GM18505 (cell line): ENCODE results near the gene PPP2R2B.

Source experiments
- ATAC-seq: cut with Tn5 transposase; IDR thresholded peaks from one replicate; pipeline ENCODE4 v1.9.1; 2021; ENCODE audit not compliant: unreplicated experiment
- POLR2A ChIP-seq: IDR thresholded peaks from 4 replicates; pipeline ENCODE4 v1.6.1; 2011; ENCODE audit warnings: borderline replicate concordance; ENCODE audit not compliant: insufficient read depth, insufficient read length; ENCODE audit errors: extremely low read depth

The PPP2R2B gene

DNA sequence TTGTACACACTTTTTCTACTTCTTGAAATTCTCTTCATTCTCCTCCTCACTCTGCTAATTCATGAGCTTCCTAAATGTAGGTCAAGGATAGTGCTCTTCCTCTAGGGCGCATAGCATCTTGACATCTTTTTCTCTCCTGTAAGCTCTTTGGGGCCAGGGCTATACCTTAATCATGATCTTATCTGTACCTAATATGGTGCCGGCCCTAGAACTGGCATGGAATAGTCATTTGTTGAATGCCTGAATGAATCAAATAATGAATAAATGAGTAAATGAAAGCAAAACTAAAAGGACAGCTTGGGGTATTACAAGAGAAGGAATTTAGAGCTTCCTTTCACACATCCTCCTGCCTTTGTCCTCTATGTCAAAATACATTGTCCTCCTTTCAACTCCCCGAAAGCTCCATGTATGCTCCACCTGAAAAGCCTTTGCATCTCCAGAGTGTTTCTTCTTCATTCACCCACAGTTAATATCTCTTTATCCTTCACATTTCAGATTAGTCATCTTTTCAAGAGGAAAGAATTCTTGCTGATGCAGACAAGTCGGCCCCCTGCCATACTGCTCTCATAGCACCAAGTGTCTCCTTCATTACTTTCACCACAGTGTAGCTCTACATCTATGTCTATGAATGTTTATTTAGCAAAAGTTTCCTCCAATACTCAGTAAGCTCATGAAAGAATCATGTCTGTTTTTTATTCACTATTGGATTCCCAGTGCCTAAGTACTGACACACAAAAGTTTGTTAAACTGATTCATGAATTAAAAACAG is 16.4 kb upstream of the PPP2R2B start:
- TF ChIP-seq POLR2A: no peak
- no peak for ATAC-seq

DNA sequence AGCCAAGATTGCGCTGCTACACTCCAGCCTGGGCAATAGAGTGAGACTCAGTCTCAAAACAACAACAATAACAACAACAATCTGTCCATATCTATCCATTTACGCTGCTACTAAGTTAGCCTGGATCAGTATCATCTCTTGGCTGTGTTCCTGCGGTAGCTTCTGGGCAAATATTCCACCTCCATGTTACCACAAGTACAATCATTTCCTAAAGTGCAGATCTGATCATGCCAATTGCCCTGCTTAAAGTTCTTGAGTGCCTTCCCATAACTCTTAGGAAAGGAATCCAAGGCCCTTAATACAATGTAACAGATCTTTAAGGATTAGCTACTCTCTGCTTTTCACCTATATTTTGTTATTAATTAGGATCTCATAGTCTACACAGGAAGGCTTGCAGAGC is 15.4 kb upstream of the PPP2R2B start:
- TF ChIP-seq POLR2A: no peak
- no peak for ATAC-seq

- no peak for ATAC-seq
- no peak for TF ChIP-seq POLR2A
Observed at GRCh38 chr5:146892231-146892630, 13.7 kb upstream of the PPP2R2B start.

DNA sequence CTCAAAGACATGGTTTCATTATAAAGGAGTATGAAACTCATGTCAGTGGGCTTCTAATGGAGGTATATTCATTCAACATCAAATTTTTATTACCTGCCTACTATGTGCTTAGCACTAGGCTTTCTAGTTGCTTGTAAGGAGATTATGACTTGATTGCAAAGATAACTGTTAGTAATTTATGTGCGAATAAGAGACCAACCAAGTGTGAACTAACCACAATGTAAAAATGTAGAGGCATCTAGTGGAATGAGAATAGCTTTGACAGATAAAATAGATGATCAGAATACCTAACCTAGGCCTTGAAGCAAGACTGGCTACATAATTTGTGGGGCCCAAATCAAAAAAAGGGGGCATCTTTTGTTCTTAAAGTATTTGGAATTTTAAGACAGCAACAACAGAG is 13.0 kb upstream of the PPP2R2B start:
- no peak for ATAC-seq
- TF ChIP-seq POLR2A: no peak

GRCh38 chr5:146890731-146891440 is 12.3 kb upstream of the PPP2R2B start:
- ATAC-seq: no peak
- no peak for TF ChIP-seq POLR2A

GRCh38 chr5:146890066-146890465 is 11.5 kb upstream of the PPP2R2B start:
- no peak for TF ChIP-seq POLR2A

DNA sequence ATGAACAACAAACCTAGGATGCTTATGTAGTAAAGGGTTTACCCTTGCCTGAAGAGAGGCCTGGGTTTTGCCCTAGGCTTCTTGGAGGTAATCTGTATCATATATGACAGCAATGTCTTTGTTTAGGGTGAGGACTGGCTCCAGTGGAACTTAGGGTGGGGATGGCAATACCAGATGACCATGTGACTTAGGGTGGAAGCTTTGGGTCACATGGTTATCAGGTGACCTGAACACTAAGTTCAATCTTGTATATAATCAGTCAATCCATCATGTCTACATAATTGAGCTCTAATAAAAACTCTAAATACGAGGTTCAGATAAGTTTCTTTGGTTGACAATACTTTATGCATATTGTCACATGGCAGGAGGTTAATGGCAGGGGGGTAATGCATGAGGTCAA is 10.6 kb upstream of the PPP2R2B start:
- no peak for ATAC-seq
- TF ChIP-seq POLR2A: no peak

More at GRCh38 chr5:146890066-146890465, 11.5 kb upstream of the PPP2R2B start:
- no peak for ATAC-seq

GRCh38 chr5:146888351-146888978 is 9.9 kb upstream of the PPP2R2B start:
- no peak for TF ChIP-seq POLR2A
- ATAC-seq: no peak

DNA sequence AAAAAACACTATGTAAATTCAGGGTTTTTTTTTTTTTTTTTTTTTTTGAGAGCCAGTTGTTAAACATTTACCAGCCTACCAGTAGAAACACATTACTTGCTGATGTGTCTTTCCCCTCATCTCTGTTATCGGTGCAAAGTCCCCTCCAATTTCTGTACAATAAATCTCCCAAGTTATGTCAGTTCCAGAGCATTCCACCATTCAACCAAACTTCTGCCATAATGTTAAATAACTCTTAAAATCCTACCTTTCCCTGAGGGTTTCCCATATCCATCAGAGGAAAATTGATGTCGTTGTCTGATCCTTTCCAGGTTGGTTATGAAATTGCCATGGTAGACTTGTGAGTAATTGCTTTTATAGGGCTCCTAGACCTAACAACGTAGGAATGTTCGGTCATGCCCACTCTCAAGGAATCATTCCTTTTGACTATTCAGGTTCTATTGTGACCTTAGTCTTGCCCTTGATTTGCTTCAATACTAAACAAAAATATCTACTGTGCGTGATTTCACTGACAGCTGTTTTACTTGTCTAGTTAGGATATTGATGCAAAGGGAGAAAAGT is 5.6 kb upstream of the PPP2R2B start:
- ATAC-seq: no peak
- TF ChIP-seq POLR2A: no peak

DNA sequence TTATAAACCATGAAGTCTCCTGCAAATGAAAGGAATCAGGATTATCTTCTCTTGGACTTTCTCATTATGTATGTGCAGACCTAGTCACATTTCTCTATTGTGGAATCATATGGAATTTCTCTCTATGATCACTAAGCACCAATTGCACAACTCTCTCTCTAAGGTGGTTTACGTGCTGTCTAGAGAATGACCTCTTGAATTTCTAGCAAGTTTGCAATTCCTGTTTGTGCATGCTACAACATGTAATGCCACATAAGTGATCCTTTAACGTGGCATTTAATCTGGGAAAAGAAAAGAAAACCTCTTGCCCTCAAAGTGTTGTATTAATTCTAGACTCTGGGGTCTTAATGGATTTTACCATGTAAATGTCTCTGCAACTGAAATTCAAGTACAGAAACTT is 5.0 kb upstream of the PPP2R2B start:
- no peak for ATAC-seq
- TF ChIP-seq POLR2A: no peak

DNA sequence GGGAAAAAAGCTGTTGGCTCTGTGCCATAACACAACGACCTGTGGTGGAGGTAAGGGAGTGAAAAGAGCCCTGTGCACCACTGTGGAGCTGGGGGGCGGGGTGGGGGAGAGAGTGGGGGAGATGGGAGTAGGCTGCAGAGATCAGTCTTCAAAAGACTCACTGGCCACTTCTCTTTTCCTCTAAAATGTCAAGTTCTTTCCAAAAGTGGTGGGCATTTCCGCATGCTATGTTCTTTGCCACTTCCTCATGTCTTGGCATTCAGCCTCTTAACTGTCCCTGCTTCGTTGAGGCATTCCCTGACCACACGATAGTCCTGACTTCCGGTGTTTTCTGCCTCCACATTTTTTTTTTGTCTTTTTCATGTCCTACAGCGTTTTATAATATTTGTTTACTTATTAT is 2.4 kb upstream of the PPP2R2B start:
- no peak for TF ChIP-seq POLR2A
- ATAC-seq: no peak

DNA sequence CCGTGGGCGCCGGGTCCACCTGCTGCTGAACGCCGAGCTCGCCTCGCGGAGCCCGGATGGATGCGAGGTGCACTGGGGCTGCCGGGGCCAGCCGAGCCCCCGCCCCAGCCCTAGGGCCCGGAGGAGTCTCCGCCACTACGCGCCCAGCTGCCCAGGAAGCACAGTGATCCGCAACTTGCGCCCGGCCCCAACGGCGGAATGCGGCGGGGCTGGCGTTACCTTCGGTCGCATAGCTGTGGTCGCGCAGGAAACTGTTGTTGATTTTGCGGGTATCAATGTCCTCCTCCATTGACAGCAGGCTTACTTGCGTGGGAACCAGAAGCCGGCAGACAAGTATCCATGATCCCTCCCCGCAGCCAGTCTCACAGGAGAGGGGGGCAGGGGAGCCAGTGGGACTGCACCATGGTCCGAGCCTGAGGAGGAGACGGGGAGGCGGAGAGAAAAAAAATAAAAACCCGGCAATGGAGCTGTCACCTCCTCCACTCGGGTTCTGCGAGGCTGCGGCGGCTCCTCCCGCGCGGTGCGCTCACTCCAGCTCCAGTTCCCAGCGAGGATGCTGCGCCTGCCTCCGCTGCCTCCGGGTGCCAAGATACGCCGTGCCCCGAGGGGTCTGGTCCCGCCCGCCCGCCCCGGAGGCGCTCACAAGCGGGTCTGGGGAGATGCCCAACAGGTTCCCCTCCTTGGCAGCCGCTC is 628 bp downstream of the PPP2R2B start:
- TF ChIP-seq POLR2A: no peak
- ATAC-seq: no peak

GRCh38 chr5:146877178-146877681 is 1.3 kb downstream of the PPP2R2B start:
- ATAC-seq: no peak
- no peak for TF ChIP-seq POLR2A
